Activated CD4-positive, alpha-beta T cell treated with anti-CD3 and anti-CD28 coated beads, Interleukin-2, amount 50 U/mL, for 16 hours (primary cell): ENCODE measurements around the gene TMEM109.

Source experiments
- DNase-seq: peaks from one replicate; pipeline ENCODE4 v3.0.0-alpha.2; 2020

The TMEM109 gene

DNA sequence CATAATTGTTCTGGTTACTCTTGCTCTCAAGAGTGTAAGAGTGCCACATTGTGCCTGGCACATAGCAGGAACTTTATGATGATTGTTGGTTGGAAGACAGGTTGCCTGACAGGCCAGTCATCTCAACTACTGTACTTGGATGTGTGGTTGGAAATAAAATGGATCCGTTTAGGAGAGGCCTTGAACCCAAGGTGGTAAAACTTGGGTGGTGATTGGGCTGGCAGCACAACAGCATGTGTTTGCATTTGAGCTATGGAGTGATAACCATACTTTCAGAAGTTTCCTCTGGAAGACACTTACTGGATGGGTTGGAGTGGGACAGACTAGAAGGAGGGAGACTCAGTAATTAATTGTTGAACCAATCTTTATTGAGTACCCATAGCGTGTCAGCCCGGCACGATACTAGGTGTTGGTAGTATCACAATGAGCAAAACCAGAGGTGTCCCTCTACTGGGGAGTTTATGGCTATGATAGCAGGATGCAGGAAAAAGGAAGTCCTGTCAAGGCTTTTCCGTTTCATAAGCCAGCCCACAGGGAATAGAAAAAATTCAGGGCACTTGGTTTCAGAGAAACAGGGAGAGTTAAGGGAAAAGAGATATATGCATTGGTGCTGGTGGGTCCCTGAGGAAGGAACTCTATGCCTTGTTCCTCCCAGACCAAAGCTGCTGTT is 3.1 kb upstream of the TMEM109 start:
- DNase-seq, result no peak

DNA sequence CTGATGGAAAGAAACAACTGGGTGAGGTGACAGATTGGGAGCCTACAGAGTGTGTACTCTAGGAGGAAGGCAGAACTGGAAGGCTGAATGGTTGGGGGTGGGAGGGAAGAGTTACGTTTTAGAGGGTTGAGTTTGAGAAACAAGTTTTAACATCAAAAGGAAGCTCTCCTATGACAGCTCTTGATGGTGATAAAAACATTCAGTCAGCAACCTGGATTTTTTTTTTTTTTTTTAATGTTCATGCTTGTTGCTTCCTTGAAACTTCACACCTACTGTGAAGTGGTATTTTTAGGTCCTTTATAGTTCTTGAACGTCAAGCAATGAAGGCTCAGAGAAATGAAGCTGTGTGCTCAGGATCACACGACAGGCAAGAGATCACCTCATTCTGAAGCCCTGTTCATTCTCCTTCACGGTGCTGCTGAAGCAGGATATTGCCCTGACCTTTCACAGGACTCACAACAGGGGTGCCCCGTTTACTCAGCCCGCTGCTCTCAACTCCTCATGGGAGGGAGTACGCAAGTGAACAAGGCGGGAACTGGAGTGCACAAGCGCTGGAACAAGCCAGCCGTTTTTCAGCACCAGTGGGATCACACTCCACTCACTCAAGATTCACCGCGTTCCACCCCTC is 1.6 kb upstream of the TMEM109 start:
- DNase-seq, result no peak

DNA sequence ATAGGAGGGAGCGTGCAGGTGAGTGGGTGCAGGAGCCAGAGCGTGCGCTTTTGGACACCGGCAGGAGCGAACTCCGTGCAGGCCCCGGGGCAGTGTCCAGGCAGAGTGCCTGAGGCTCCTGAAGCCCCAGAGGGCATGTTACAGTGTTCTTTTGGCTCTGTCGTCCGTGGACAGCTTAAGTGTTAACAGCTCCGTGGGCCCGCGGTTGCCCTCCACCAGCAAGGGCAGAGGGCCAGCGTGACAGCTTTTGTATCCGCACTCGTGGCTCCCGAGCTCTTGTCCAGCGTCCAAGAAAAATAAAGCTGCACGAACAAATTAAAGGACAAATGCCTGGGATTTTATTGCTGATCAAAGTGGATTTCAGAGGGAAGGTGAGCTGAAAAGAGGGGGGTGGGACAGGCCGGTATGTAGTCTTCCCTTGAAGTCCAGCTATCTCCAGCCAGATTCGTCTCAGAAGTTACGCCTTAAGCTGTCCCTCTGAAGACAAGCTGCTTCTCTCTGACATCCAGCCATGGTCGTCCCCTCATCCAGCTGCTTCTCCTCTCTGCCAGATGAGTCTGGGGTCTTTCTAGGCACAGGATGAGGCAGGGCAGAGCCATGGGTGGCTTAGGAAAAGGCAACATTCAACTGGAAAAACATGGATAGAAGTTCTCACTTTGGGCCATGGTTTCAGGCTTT is 968 bp upstream of the TMEM109 start:
- no peak for DNase-seq

DNA sequence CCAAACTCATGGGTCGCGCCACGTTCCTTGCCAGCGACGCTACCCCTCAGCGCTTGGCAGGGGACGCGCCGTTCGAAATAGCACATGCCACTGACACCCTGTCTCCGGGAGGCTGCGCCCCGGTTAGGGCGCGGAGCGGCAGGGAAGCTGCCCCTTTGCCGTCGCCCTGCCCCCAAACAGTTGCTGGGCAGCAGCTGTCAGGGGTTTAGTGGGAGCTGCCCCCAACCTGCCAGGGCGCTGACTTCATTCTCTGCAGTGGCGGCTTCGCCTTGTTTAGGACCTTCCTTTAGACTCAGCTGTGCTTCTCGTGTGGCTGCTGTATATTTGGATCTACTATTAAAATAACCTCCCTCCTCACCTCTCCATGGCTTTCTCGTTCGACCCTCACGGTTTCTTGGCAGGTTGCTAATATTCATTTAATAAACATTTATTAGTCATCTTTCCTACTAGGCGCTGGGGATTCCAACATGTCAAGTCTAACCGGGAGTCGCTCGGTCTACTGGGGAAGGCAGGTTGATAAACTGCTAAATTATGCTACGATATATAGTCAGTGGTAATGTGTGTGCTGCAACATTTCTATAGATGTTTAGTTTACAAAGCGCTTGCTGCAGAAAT is 782 bp downstream of the TMEM109 start:
- no peak for DNase-seq

DNA sequence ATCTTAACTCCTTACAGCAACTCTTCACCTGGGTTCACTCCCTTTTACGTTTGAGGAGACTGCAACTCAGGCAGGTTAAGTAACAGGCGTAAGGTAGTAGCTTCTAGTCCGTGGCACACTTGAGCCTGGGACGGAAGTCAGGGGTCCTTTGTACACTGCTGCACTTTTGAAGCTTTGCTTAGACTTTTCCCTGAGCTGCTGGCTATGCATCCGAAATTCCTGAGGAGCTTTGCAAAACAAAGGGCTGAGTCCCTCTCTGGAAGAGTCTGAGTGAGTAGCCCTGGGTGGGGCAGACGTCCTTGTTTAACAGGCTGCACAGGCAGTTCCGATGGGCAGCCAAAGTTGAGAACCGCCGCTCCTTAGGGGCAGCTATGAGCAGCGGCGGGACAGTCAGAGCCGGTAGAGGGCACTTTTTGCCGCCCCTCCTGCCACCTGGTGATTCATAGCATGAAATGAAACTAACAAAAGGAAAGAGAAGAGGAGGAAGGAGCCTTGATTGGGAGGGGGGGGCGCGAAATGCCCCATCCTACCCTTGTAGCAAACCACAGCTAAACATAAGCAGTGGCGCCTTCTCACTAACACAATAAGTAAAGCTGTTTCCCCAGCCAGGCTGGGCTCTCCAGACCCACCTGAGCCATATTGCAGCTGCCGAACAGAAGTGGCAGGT is 1.4 kb downstream of the TMEM109 start:
- peak; percentile 90 for DNase-seq

DNA sequence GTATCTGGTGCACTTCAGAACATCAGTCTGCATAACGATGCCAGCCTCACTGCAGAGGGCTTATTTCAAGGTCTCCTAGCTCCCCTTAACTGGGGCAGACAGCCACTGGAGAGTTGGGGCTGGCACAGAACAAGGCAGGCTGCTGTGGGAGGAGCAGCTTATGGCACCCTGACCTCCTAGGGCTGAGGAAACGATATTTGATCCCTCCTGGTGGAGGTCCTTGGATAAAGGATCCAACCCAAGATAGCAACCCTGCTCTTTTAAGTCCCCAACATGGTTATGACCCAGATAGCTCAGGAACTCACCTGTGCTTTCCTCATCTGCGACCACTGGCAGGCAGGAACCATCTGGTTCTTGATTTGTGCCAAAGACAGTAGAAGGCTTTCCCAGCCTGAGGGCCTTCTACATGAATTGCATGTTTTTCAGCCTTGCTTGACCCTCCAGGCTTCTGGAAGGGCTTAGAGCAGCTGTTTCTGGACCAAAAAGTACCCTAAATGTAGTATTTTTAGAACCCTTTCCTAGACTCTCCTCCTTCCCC is 2.8 kb downstream of the TMEM109 start:
- no peak for DNase-seq

DNA sequence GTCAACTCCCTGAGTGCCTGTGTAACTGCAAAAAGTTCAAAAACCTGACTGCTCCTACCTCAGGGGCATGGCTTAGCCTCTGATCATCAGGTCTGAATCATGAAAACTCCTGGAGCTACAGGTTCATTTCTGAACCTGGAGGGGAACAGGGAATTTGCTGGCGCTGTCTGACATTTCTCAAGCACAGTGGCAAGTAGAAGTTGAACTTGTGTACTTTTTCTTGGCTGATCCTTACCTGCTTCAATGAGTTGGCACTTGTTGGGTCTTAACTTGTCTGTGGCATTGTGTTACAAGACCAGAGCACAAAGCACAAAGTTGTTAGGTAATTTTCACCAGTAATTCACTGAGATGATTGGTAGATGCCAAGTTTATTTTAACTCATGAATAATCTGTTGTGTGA is 3.3 kb downstream of the TMEM109 start:
- no peak for DNase-seq

DNA sequence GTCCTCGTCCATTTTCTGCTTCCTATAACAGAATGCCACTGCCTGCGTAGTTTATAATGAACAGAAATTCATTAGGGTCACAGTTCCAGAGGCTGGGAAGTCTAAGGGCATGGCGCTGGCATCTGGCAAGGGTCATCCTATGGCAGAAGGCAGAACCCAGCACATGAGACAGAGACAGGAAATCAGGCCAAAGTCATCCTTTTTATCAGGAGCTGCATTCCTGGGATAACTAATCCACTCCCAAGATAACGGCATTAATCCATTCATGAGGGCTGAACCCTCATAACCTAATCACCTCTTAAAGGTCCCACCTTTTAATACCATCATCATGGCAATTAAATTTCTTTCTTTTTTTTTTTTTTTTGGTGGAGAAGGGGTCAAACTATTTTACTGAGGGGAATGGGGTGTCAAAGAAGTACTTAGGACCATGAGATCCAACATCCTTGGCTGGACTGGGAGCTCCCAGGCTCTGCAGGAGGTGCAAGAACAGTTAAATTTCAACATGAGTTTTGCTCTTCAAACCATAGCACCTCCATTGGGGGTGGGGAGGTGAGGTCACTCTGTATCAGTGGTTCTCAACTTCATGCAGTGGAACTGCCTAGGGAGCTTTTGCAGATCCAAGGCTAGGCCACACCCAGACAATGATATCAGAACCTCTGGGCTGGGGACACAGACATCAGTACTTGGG is 4.4 kb downstream of the TMEM109 start:
- DNase-seq, result no peak

DNA sequence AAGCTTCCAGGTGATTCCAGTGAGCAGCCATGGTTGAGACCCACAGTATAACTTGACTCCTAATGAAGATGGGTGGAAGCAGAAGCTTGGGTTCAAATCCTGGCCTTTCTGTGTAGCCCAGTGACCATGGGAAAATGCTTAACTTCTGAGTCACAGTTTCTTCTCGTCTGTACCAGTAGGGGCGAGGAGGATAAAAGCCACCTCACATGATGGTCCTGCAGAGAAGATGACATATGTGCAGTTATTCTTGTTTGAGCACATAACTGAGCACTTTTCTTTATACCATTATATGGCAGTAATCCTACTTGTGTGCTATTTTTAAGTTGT is 4.9 kb downstream of the TMEM109 start:
- DNase-seq, result no peak

DNA sequence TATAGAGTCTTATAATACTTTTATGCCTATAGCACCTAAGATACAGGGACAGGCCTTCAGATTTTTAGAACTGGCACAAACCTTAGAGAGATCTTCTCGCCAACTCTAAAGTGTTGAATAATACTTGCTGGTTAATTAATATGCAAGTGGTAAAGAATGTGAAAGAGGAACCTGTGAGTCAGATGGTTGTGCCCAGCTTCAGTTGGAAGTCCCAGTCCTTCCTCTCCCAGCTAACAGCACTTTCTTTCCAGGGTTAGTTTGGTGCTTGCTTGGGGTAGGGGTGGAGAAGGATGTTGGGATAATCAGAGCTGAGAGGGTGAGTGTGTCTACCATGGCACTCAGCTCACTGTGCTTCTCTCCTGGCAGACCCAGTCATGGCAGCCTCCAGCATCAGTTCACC is 5.4 kb downstream of the TMEM109 start:
- no peak for DNase-seq

DNA sequence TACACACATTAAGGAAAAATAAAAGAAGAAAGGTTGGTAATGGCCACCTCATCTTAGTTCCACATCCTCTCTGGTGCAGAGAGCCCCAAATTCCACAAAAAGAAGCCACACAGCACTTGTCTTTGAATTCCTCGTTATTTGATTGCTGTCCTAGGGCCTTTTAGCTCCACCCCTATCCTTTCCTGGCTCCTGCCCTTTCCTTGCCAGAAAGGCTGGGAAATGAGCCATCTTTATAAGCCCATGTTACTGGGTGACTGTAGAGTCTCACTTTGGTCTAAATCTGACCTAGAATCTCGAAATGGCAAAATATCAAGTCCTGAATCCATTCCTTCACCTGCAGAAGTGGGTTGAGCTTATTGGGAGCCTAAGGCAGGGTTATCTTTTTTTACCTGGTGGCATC is 6.0 kb downstream of the TMEM109 start:
- no peak for DNase-seq

DNA sequence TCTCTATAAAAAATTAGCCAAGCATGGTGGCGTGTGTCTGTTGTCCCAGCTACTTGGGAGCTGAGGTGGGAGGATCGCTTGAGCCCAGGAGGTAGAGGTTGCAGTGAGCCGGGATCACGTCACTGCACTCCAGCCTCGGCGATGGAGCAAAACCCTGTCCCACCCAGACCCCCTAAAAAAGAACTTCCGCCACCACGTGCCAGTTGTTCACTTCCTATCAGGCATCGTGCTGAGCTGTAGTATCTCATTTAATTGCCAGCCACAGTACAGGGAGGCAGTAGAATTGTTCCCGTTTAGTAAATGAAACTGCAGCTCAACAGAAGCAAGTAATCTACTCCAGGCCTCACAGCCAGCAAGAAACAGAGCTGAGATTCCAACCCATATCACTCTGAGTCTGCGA is 7.3 kb downstream of the TMEM109 start:
- DNase-seq, result no peak

DNA sequence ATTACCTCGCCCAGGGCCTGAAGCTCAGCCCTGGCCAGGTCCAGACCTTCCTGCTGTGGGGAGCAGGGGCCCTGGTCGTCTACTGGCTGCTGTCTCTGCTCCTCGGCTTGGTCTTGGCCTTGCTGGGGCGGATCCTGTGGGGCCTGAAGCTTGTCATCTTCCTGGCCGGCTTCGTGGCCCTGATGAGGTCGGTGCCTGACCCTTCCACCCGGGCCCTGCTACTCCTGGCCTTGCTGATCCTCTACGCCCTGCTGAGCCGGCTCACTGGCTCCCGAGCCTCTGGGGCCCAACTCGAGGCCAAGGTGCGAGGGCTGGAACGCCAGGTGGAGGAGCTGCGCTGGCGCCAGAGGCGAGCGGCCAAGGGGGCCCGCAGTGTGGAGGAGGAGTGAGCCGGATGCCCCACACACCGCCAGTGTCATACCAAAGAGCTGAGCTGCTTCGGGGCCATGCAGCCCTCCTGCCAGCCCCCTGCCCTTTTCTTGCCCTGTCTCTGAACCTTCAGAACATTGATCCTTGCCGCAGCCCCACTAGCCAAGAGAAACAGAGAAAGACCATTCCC is 7.9 kb downstream of the TMEM109 start:
- no peak for DNase-seq

DNA sequence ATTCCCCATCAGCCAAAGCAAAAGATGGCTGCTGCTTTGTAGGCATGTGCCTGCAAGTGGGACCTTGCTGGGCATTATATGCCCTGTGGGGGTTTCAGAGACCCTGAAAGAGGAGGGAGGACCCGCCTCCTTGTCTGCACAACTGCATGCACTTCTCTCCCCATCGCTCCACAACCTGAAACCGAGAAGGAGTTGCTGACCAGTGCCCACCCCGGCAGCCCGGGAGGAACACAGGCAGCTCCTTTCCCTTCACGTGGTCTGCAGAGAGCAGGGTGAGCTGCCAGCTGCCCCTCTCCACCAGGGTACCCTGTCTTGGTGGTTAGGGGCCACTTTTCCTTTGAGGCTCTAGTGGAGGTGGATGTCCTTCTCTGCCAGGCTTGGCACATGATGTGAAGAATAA is 8.9 kb downstream of the TMEM109 start:
- DNase-seq, result no peak

DNA sequence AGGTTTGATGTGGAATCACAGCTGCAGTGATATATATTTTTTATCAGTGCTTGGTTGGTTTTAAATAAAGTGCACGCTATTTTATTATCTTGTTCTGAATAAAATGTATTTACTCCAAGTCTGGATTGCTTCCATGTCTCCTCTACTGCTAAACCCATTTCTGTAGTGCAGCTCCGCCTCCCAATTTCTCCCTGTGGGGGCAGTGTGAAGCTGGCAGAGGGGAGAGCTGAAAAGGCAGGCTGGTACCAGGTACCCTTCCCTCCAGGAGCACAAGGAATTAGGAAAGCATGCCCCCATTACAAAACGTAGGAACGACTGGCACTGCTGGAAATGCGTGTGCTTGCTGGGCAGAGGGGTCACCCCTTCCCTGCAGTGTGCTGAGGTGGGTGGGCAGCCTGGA is 9.4 kb downstream of the TMEM109 start:
- no peak for DNase-seq

DNA sequence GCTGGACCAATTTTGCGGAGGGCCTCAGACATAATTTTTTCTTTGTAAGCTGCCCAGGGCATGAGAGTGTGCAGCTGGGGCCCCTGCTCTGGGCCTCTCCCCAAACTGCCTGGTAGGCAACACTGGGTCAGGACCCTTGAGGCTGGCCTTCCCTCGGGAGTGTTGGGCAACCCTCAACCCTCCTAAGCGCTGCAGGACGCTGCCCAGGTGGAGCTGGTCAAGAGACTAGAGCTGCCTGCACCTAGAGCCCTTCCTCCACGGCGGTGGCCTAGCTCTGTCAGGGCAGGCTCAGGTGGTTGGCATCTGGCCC is 9.8 kb downstream of the TMEM109 start:
- DNase-seq, result no peak

DNA sequence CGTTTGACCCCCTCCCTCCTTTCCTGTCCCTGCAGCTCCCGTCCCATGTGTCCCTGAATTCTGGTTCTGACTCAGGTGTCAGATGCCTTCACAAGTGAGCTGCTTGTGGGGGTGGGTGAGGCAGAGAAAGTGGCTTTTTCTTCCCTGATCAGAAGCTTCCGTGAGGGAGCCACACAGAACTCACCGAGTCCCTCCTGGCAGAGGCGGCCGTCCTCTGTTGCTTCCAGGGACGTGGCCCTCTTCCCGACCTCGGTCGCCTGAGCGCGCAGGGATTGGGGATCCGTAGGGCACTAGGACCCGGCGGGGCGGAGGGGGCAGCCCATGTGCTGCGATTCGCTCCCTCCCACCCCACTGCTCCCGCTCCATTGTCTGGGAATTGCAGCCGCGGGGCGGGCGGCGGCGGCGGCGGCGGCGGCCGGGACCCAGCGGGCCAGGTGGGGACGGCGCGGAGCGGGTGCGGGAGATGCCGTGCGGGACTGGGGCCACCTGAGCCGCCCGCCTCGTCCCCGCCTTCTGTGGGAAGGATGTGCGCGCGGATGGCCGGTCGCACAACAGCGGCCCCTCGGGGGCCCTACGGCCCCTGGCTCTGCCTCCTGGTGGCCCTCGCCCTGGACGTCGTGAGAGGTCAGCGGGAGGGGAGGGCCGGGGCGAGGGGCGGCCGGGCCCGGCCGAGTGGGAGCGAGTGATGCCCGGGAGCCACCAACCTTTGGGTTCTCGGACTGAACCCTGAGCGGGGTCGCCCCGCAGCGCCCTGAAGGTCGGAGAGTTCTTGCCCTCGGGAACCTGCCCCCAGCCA is 10.3 kb downstream of the TMEM109 start, which contains the start of gene TMEM132A:
Gene TMEM132A (plus strand): TSS at position 351 of the 796 bp plus-strand sequence. CDS start 174 bp downstream, at position 525.
- DNase-seq, result peak; percentile 28

DNA sequence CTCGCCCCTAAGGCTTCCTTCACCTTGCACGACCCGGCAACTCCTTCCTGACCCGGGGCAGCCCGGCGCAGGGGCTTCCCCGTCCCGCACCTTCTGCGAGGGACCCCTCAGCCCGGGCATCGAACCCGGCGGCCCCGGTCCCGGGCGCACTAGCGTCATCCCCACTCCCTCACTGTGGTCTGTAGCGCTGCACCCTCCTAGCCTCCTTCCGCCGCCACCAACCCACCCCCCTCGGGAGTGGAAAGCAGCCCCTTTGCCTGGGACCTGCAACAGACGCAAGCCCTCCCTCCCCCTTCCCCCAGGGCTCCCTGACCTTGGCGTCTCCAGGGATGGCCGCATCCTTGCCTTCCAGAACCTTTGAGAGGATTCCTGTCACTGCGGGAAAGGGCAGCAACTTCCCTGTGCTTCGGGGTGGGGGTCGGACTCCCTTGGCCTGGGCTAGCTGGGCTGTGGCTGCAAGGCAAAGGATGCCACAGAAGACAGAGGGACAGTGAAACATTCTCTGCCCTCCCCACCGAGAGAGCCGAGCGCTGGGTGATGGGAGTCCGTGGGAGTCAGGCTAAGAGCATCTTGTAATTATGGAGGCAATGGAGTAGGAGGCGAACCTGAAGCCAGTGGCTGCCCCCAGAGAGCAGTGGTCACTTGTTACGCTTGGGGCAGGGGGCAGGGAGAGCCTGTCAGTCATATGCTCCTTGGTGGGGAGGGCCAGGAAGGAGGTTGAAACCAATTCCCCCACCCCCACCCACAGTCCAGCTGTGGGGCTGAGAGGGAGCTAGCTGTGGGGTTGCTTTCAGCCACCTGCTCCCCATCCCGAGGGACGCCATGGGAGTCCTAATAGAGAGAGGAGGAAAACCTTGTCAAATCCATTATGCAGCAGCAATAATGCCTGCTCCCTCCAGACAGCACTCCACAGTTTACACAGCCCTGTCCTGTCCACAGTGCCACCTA is 11.2 kb downstream of the TMEM109 start:
- no peak for DNase-seq

DNA sequence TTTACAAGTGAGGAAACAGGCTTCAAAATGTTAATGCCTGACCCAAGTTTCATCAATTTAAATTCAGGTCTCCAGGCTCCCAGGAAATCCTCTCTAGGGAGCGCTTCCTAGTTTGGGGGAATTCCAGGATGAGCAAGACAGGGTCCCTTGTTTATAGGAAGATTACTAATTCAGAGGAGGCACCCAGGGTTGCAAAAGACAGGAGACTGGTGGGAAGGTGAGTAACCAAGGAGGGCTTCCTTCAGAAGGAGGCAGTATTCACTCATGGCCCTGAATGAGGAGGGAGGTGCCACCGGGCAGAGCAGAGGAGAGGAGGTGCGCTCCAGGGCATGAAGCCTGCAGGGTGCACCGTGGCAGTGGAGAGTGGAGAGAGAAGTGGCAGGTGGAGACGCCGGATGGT is 11.9 kb downstream of the TMEM109 start:
- DNase-seq, result no peak

DNA sequence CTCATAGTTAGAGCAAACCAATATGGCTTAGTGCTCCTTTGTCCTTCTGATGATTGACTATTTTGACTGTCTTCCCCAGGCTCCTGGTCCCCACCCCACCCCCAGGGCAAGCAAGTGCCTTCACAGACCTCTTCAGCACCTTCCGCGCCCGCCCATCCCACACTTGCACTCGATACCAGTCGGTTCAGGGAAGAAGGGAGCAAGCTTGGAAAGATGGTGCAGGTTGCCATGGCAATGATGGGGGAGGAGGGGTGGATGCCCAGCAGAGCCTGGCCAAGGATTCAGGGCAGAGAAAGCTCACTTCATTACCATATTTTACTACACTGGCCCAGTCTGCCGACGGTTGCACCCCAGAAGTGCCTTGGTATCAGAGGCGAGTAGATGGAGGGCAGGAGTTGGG is 12.5 kb downstream of the TMEM109 start:
- no peak for DNase-seq
